Prostate gland (tissue), 2 donors: Measurements from ENCODE around the gene BRSK1.

Experiments
- POLR2A ChIP-seq: fragments of 450-650 bp; IDR thresholded peaks from one replicate; pipeline ENCODE4 v1.6.1; 2016; ENCODE audit warnings: antibody characterized with exemption, mild to moderate bottlenecking
- TF ChIP-seq, protein P1 (sequence below), 4 experiments: fragments of 200-600 bp in 2 of 4; fragments of 450-650 bp in 2 of 4; sonication (generic) in 2 of 4; IDR thresholded peaks; 1 replicate in 3 of 4; 2 replicates in 1 of 4; pipeline ENCODE4 v1.5.1; 2016 to 2019; ENCODE audit warnings: antibody characterized with exemption in 4 of 4, mild to moderate bottlenecking in 2 of 4, moderate library complexity in 2 of 4

- TF ChIP-seq, protein P1, sequence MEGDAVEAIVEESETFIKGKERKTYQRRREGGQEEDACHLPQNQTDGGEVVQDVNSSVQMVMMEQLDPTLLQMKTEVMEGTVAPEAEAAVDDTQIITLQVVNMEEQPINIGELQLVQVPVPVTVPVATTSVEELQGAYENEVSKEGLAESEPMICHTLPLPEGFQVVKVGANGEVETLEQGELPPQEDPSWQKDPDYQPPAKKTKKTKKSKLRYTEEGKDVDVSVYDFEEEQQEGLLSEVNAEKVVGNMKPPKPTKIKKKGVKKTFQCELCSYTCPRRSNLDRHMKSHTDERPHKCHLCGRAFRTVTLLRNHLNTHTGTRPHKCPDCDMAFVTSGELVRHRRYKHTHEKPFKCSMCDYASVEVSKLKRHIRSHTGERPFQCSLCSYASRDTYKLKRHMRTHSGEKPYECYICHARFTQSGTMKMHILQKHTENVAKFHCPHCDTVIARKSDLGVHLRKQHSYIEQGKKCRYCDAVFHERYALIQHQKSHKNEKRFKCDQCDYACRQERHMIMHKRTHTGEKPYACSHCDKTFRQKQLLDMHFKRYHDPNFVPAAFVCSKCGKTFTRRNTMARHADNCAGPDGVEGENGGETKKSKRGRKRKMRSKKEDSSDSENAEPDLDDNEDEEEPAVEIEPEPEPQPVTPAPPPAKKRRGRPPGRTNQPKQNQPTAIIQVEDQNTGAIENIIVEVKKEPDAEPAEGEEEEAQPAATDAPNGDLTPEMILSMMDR (IDR thresholded peaks at IDR 0.05) = no peak
- no peak for TF ChIP-seq POLR2A
Observed at GRCh38 chr19:55261671-55262126, 22.1 kb upstream of the BRSK1 start.
